GM15510 (cell line): ENCODE results near the gene GALNT8.

Experiments used
- POLR2A ChIP-seq: IDR thresholded peaks from 3 replicates; pipeline ENCODE4 v1.6.1; 2011; ENCODE audit warnings: borderline replicate concordance; ENCODE audit not compliant: insufficient read length; ENCODE audit errors: extremely low read depth

The GALNT8 gene

DNA sequence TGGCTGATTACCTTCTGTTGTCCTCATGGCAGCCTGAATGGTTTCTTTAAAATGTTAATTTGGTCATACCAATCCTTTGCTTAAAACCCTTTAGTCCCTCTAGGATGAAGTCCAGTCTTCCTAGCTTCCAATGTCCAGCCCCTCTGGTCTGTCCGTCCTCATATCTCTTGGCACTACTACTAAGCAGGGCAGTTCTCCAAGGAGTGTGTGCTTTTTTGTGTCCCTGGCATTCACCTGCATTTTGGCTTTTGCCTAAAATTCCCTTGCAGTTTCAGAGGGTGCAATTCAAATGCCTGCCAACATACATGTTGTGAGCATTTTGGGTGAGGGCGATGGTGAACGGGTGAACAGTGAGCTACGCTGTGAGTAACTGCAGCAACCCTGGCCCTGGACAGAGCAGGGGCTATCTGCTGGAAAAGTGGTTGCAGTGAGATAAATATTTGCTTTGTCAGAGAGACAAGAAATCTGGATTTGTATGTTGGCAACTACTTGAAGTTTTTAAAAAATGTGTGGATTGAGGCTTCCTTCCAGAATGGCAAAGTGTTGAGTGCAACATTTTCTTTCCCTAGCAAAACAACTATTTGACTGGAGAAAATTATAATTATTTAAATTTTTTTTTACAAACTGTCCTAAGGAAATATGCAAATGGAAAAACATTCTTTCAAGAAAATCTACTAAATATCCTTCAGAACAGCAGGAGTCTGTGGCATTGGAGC is 14.6 kb downstream of the GALNT8 start:
- no peak for TF ChIP-seq POLR2A

DNA sequence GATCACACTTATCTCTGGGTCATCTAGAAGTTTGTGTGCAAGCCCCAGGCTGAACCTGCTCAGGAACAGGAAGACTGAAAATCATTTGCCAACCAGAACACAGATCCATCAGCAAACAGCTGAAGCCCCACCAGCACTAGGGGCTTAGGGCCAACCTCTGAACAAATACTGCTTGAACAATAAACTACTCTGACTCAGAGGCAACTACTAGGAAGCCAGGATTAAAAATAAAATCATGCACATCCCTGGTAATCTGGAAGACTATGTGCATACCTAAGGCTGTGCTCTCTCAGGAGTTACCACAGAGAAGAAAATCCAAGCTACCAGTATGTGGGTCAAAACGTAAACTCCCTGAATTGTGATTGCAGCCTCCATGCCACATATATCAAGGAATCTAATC is 15.9 kb downstream of the GALNT8 start:
- TF ChIP-seq POLR2A: no peak

DNA sequence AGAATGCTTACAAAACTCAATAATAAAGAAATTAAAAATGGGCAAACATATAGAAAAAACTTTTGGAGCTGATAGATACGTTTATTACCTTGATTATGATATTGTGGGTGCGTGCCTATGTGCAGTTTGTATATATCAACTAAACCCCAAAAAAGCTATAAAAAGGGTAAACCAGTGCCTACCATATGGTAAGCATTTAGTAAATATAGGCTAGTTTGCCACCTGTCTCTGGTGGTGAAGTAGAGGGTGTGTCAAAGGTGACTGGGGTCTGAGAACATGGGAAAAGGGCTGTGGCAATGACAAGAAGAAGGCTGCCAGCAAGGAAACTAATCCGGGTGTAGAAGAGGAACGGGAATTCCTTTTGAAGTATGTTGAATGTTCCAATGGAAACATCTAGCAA is 18.3 kb downstream of the GALNT8 start:
- TF ChIP-seq POLR2A: no peak

DNA sequence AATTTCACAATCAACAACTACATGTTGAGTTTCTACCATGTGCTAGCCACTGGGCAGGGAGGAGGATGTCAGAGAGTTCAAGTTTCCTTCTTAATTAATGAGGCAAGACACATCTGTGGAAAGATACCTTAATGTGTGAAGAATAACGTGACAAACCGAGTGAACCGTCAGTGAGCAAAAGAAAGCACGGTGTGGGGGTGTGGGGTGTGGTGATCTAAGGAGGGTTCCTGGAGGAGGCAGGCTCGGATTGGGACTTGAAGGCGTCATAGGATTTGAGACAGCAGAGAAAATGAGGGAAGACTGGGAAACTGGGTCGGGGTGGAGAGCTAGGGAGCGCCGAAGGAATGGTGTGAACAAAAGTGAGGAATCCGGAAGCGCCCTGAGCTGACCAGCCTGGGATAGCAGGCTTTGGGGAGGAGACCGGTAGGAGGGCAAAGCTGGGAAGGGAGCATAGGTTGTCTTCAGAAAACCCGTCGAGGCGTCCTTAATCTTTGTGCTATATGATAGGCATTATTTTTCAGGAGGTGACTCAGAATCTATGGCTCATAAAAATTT is 22.3 kb downstream of the GALNT8 start:
- no peak for TF ChIP-seq POLR2A

DNA sequence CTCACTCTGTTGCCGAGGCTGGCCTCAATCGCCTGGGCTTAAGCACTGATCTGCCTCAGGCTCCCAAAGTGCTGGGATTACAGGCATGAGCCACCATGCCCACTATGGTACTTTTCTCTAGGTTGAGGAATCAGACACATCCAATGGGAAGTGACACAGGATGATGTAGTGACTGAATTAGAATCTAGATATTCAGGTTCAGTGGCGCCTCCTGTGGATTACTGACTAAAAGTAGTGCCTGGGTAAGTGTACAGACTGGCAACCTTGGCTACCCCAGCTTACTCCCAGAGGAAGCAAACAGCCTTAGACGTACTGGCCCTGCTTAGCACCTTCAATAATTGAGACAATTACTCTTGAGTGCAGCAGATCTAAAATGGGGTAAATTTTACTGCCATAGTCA is 22.8 kb downstream of the GALNT8 start:
- TF ChIP-seq POLR2A: no peak

DNA sequence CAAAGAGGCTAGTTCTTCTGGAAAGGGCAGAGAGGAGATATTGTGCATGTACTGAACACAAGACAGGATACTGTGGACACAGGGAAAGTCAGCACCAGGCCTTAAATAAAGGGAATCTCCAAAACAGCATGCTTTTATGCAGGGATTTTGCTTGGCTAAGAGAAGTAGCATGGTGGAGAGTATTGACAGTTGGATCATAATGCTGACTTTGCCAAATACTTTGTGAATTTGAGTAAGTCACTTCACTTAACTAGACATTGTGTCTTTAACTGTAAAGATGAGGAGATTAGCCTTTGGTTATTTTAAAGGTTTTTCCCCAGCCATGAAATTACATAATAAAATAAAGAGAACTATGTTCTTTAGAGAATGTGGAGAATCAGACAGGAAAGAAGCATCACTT is 24.5 kb downstream of the GALNT8 start:
- TF ChIP-seq POLR2A: no peak

DNA sequence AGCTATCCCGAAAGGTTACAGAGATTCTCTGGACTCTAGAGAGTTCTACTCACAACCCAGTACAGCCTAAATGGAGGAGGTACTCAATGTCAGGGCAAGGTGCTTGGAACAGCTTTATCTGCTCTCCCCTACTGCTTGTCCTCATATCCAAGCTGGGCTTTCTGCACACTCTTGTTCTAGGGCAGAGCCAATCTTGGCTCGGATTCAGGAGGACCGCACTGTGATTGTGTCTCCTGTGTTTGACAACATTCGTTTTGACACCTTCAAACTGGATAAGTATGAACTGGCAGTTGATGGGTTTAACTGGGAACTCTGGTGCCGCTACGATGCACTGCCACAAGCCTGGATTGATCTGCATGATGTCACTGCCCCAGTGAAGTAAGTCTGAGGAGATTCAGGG is 25.0 kb downstream of the GALNT8 start:
- TF ChIP-seq POLR2A: no peak

DNA sequence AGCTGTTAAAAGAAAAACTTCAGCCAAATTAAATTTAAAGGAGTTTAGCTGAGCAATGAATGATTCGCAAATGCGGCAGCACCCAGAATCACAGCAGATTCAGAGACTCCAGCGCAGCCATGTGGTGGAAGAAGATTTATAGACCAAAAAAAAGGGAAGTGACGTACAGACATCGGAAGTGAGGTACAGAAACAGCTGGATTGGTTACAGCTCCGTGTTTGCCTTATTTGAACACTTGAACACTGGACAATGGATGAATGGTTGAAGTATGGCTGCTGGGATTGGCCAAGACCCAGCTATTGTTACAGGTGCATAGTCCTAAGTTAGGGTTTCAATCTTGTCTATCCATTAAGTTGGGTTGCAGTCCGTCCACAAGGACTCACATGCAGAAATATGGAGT is 42.6 kb downstream of the GALNT8 start:
- TF ChIP-seq POLR2A: no peak

DNA sequence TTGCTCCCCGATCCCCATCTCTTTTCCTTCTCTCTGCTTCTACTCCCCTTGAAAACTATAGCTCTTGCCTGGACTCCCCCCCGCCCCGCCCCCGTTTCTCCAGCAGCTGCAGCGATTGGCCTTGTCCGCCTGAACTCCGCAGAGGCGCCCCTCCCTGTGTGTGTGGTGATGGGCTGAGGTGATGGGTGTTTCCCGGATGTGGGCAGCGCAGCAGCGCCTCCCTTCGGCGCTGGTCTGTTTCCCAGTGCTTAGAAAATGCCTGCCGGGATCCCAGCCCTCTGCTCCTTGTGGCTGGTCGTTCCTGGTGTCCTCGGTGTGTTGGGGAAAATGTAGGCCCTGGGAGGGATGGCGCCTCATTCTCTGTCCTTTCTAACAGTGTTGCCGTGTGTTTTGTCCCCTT is 43.3 kb downstream of the GALNT8 start:
- TF ChIP-seq POLR2A: no peak

DNA sequence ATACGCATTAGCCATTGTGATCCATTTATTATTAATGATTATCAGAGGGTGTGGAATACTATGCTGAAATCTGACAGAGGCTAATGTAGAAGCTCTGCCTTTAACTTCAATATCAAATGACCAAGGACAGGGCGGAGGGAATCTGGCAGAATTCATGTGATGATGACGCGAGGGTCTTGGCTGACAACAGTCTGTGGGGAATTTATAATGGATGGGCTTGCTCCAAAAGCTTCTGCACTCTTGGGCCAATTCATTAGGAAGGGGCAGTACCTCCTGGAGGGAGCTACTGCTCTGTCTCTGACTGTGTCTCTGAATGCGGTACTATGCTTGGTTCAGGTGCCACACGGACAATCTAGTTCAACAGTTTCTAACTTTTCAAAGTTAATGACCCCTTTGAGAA is 46.2 kb downstream of the GALNT8 start:
- TF ChIP-seq POLR2A: no peak

DNA sequence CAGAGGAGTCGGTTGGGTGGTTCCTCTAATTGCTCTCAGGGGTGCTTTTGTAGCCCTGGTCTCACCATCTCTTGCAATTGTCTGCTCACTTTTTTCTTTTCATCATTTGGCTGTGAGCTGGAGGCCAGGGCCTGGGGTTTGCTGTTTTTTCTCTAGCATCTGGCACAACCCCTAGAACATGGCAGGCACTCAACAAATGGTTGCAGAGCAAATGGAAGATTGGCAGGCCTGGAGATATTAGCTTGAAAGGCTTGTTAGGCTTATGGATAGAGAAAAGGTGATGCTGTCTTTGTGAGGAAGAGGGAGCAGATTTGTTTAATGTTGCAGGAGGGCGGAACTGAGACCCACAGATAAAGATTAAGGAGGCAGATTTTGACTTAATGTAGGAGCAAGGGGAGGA is 47.0 kb downstream of the GALNT8 start:
- TF ChIP-seq POLR2A: no peak

DNA sequence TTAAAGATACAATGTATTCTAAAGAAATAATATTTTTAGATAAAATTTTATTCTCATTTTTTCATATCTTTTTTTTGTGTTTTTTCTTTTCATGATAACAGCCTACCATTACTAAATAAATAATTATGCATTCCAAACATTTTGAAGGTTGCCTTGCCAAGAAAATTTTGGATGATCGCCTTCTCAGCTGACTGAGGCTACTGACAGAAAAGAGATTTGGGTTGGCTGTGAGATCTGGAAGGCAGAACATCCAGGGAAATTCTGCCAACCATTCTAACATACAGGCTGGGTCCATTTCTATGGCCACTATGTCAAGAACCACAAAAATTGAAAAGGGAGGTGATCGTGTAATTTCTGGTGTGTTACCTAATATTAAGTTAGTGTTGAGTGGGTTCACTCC is 48.1 kb downstream of the GALNT8 start:
- no peak for TF ChIP-seq POLR2A

DNA sequence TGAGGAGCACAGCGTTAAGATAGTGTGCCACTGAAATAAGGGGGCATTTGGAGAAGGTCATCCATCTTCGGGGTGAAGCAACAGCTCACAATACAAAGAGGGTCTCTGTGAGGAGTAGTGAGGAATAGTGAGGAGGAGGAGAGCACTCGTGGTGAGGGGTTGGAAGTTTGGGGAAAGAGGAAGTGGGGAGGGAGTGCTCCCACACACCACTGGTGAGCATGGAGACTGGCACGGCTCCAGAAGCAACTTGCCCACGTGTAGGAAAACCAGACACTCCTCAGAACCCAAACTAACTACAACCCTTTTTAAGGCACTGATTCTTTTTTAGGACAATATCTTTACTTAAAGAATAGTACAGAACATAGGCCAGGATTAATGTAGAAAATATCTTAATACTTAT is 48.9 kb downstream of the GALNT8 start:
- no peak for TF ChIP-seq POLR2A

DNA sequence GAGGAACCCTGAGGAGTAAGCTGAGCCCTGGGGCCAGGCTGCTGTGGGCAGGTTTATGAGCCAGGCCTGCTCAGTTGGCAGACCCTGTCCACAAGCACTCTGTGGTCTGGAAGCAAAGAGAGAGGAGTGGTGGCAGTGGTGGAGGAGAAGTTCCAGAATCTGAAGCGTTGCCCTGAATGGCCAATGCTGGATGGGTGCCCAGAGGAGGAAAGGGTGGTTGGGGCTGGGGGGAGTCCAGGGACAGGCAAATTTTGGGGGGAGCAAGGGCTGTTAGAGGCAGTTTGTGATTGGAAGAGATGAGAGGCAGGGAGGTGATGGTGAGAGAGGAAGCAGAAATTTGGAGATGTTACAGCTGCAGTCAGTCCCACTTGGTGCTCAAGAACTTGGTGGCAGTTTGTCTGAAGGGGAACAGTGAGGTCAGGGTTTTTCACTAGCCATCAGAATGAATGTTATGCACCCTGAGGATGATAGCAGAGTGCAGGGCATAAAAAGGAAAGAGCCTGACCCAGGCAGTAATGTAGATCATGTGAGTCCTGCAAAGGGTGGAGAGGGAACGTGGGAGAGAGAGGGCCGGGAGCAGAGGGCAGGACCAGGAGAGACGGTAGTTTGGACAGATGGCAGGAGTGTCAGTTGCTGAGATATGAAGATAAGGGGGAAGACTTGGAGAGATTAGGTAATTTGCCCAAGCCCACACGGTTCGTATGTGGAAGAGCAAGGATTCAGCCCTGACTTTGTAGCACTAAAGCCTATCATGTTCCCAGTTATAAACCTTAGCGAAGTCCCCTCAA is 51.2 kb downstream of the GALNT8 start:
- TF ChIP-seq POLR2A: no peak

DNA sequence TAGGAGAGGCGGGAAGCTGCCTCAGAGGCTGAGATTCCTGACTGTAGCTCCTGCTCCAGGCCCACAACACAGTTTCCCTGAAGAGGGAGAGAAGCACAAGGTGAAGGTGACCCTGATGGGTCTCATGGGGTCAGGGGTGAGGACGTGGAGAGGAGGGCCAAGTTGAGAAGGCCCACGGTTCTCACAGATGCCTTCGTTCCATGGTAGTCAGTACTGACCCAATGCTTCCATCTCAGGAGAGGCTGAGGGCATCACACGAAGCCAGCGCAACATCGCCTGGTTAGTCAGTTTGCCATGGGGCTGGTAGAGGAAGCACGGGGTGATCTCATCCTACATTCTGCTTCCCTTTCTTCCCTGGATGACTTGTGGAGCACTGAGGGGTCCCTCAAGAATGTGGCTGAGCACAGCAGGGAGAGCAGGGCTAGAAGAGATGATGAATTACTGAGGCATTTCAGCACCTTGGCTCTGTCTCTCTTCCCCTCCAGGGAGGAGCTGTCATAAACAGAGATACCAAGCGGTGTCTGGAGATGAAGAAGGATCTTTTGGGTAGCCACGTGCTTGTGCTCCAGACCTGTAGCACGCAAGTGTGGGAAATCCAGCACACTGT is 51.9 kb downstream of the GALNT8 start:
- TF ChIP-seq POLR2A: no peak

DNA sequence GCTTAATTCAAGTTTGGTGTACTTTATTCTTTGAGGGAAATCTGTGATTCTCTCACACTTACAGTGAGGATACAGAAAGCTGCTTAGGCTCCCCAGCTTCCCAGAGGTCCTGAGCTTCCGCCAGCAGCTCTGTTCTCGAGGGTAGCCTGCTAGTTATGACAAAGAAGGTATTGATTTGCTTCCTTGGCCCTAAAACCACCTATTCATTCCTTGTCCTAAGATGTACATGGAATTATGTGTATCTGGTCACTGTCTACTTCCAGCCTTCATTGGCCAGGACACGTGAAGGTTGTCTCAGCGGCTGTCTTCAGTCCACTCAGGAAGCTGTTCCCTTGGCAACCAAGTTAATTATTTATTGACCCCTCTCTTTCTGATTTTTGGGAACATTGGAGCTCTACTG is 55.7 kb downstream of the GALNT8 start:
- no peak for TF ChIP-seq POLR2A

DNA sequence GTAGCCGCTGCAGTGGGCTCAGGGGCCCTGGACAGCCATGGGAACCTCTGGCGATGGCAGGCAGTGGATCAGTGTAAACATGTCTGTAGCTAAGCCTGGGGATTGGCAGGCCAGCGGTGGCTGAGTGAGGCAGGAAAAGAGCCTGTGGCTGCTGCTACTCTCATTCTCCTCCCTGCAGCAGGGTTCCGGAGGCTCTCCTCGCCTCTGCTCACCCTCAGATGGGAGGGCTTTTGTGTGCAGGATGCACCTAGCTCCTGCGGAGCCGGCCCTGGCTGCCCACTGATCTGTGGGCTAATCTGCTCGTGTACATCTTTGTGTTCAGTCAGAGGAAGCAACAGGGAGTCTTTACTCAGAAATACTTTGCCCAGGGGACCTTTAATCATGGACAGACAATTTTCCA is 59.5 kb downstream of the GALNT8 start:
- no peak for TF ChIP-seq POLR2A
